GM10248 (cell line): ENCODE results near the gene CCDC17.

Experiments
- CTCF ChIA-PET: fragments of 300-600 bp; sonication (Branson Sonifier 250); formaldehyde crosslinking; extraction: SDS; loops from one replicate; lab custom pipeline; 2021; ENCODE audit warnings: antibody characterized with exemption; lab: Yijun Ruan, JAX
- POLR2A ChIA-PET: fragments of 350-650 bp; sonication (Branson Sonifier 250); formaldehyde crosslinking; extraction: SDS; loops from one replicate; lab custom pipeline; 2020; ENCODE audit warnings: antibody characterized with exemption; lab: Yijun Ruan, JAX
- DNase-seq: peaks from one replicate; pipeline ENCODE4 v3.0.0; 2012; ENCODE audit errors: extremely low spot score
- TF ChIP-seq, protein P1 (sequence below): IDR thresholded peaks from 2 replicates; pipeline ENCODE4 v1.5.1; 2012; ENCODE audit warnings: mild to moderate bottlenecking, low read depth; ENCODE audit errors: extremely low read depth, missing control alignments, control extremely low read depth

The CCDC17 gene

DNA sequence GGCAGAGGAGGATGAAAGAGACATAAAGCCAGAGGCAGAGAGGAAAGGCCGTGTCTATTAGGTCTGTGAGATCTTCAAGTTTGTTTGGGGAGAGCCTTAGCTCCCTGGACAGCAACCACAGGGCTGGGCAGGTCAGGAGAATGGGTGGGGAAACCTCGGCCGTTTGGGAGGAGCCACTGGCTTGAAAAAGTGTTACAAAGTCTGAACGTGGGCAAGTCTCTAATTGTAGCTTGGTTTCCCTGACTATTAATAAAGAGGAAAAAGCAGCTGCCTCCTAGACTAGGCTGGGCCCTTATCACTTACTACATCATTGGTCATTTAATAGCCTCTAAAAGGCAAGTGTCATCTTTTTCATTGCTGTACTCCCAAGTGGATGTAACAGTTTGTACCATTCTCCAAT, at the start of gene CCDC17:
Gene CCDC17, minus strand, starts transcription at position 83 of the 400 bp plus-strand sequence. CDS start 145 bp downstream, outside the sequence.
- TF ChIP-seq, protein P1, sequence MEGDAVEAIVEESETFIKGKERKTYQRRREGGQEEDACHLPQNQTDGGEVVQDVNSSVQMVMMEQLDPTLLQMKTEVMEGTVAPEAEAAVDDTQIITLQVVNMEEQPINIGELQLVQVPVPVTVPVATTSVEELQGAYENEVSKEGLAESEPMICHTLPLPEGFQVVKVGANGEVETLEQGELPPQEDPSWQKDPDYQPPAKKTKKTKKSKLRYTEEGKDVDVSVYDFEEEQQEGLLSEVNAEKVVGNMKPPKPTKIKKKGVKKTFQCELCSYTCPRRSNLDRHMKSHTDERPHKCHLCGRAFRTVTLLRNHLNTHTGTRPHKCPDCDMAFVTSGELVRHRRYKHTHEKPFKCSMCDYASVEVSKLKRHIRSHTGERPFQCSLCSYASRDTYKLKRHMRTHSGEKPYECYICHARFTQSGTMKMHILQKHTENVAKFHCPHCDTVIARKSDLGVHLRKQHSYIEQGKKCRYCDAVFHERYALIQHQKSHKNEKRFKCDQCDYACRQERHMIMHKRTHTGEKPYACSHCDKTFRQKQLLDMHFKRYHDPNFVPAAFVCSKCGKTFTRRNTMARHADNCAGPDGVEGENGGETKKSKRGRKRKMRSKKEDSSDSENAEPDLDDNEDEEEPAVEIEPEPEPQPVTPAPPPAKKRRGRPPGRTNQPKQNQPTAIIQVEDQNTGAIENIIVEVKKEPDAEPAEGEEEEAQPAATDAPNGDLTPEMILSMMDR: no peak
- CTCF ChIA-PET: interaction anchor here (1.3 to 2.1 kb wide), 2 partner anchors 11 to 112 kb away, joined by 3 to 8 read pairs; no protein-coding TSS in a partner anchor
- DNase-seq: no peak
- POLR2A ChIA-PET: interaction anchor here (0.8 kb wide), 1 partner anchor 41 kb away, joined by 3 read pairs; no protein-coding TSS in a partner anchor

DNA sequence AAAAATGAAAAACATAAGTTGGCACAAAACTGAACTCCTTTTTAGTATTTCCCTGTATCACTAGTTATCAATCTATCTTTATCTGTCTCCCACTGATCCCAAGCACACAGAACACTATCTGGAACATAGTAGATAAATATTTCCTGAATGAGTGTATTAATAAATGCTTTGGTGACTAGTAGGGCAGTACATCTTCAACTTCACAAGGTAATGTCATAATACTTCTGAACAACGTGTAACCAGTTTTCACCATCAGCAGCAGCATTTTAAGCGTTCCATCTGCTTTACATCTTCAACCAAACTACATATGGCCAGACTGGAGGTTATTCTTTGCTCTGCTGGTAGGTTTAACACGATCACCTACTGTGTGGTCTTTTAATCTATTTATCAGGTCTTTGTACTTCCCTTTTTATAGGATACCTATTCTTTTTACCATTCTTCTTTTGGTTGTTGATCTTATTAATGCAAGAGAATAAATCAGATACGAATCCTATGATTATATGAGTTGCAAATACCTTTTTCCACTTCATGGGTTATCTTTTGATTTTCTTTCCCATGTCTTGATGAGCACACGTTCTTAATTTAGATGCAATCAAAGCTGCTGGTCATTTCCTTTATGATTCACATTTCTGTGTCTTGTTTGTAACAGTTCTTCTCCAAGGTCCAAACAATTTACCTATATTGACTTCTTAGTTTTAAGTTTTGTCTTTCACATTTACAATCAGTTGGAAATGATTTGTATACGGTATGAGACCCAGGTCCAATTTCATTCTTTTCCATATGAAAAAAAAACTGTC, 46.2 kb upstream of the CCDC17 start:
- TF ChIP-seq, protein P1: no peak
- DNase-seq: no peak
- ChIA-PET CTCF (interaction anchor here (1.2 to 1.8 kb wide), 3 partner anchors 12 to 29 kb away, joined by 3 to 4 read pairs (median 4); no protein-coding TSS in a partner anchor), POLR2A (interaction anchor here (0.6 kb wide), 1 partner anchor 17 kb away, joined by 9 read pairs; no protein-coding TSS in a partner anchor)

DNA sequence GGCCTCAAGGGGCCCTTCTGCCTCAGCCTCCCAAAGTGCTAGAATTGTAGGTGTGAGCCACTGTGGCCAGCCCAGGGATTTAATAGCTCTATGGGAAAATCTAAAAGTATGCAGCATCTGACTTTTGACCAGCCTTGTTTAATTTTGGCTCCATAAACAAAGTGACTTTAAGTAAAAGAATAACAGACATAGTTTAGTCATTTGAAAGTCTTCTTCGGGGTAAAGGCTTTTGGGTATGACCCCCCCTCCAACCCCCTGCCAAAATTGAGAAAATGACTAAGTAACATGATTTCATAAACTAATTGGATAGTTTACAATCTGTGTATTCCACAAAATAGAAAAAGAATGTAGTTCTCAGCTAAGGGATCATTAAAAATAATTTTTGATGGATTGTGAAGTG, 45.5 kb upstream of the CCDC17 start:
- TF ChIP-seq, protein P1: no peak
- DNase-seq: no peak
- CTCF ChIA-PET: interaction anchor here (0.6 to 1.8 kb wide), 2 partner anchors 14 to 24 kb away, joined by 3 to 4 read pairs; no protein-coding TSS in a partner anchor
- POLR2A ChIA-PET: interaction anchor here (0.5 to 0.6 kb wide), 2 partner anchors 13 to 561 kb away, joined by 3 to 6 read pairs; no protein-coding TSS in a partner anchor

DNA sequence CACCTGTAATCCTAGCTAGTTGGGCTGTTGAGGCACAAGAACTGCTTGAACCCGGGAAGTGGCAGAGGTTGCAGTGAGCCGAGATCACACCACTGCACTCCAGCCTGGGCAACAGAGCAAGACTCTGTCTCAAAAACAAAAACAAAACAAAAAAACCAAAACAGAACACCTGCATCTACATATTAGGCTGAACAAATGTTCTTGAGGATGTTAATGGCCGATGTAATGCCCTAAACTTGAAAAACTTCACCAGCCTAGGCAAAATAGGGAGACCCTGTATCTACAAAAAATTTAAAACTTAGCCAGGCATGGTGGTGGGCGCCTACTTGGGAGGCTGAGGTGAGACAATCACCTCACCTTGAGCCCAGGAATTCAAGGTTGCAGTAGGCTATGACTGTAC, 44.7 kb upstream of the CCDC17 start:
- no peak for DNase-seq
- TF ChIP-seq, protein P1: no peak
- CTCF ChIA-PET: interaction anchor here (1.8 kb wide), 1 partner anchor 15 kb away, joined by 4 read pairs; no protein-coding TSS in a partner anchor
- POLR2A ChIA-PET: interaction anchor here (0.6 kb wide), 2 partner anchors 12 to 114 kb away, joined by 3 read pairs; no protein-coding TSS in a partner anchor

DNA sequence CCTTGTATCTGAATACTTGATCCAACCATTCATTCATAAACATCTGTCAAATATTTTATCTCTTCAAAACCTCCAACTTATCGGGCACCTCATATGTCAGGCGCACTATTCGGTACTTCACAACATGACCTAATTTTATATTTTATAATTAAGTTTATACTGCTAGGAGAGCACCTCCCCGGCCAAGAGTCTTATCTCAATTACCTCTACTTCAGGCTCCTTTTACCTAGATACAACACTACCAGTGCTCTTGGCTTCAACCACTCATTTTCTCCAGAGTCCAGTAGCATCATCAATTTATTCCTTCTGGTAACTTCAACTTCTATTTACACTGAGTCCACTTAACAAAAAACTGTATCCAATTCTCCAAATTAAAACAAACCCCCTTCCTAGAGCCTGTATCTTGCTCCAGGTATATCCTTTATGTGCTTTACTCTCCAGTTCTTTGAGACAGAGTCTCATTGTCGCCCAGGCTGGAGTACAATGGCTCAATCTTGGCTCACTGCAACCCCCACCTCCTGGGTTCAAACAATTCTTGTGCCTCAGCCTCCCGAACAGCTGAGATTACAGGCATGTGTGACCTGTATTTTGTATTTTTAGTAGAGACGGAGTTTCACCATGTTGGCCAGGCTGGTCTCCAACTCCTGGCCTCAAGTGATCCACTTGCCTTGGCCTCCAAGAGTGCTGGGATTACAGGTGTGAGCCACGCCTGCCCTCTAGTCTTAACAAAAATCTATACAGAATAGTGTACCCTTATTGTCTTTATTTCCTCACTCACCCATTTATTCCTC, 43.7 kb upstream of the CCDC17 start:
- ChIA-PET POLR2A (interaction anchor here (0.6 kb wide), 1 partner anchor 115 kb away, joined by 3 read pairs; no protein-coding TSS in a partner anchor), CTCF (no interaction called here)
- TF ChIP-seq, protein P1: no peak
- DNase-seq: no peak

DNA sequence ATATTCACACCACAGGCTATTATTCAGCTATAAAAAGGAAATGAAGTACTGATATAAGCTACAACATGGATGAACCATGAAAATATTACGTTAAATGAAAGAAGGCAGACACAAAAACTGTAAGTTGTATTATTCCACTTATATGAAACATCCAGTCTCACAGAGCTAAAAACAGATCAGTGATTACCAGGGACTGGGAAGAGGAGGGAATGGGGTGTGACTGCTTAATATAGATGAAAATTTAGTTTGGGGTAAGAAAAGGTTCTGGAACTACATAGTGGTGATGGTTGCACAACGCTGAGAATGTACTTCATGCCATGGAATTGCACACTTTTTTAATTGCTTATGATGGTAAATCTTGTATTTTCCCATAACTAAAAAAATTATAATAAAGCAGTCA, 43.0 kb upstream of the CCDC17 start:
- ChIA-PET CTCF (no interaction called here), POLR2A (interaction anchor here (0.6 kb wide), 1 partner anchor 22 kb away, joined by 5 read pairs; no protein-coding TSS in a partner anchor)
- no peak for DNase-seq
- TF ChIP-seq, protein P1: no peak
